GM23248 (cell line): ENCODE data around the gene GALNT1.

Source experiments
- EZH2 ChIP-seq: fragments of 200-600 bp; sonication (generic); IDR thresholded peaks from 2 replicates; pipeline ENCODE4 v1.6.1; 2018; ENCODE audit warnings: antibody characterized with exemption, mild to moderate bottlenecking; ENCODE audit not compliant: insufficient read depth, poor library complexity, severe bottlenecking
- EZH2phosphoT487 ChIP-seq: fragments of 200-600 bp; sonication (generic); IDR thresholded peaks from 2 replicates; pipeline ENCODE4 v1.6.1; 2018; ENCODE audit warnings: antibody characterized with exemption, moderate library complexity, mild to moderate bottlenecking, low read depth; ENCODE audit not compliant: insufficient read depth

DNA sequence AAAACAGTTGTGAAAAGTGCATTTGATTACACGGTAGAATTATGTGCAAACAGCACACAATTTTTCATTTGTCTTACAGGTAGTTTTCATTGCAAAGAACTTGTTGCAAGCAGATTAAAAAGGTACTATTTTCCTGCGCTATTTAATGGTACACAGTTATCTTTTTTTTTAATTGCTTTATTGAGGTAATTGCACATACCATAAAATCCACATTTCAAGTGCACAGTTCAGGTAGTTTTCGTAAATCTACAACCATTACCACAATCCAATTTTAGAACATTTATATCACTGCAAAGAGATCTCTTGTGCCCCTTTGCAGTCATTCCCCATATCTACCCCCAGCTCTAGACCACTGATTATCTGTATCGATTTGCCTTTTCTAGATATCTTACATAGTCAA lies 2.6 kb upstream of the GALNT1 start:
- TF ChIP-seq EZH2: no peak
- no peak for TF ChIP-seq EZH2phosphoT487
